Effector memory CD4-positive, alpha-beta T cell (primary cell): ENCODE data around the gene SETD1B.

Experiments used
- DNase-seq, 3 donors: peaks; one replicate each; pipeline ENCODE4 v3.0.0-alpha.2; 2020
- H3K27ac ChIP-seq: 2 replicates; pipeline ENCODE4 v1.7.0; 2013; ENCODE audit warnings: mild to moderate bottlenecking, low read length, moderate library complexity; ENCODE audit not compliant: insufficient read depth, poor library complexity, severe bottlenecking
- H3K27me3 ChIP-seq: replicated peaks from 2 replicates; pipeline ENCODE4 v1.7.0; 2013; ENCODE audit warnings: mild to moderate bottlenecking, low read length; ENCODE audit not compliant: insufficient read depth, control insufficient read depth, poor library complexity, severe bottlenecking
- H3K36me3 ChIP-seq: 2 replicates; pipeline ENCODE4 v1.7.0; 2013; ENCODE audit warnings: mild to moderate bottlenecking, low read length, moderate library complexity; ENCODE audit not compliant: control insufficient read depth, insufficient read depth
- H3K4me1 ChIP-seq: 2 replicates; pipeline ENCODE4 v1.7.0; 2013; ENCODE audit warnings: low read length, mild to moderate bottlenecking; ENCODE audit not compliant: control insufficient read depth, insufficient read depth, poor library complexity, severe bottlenecking
- H3K4me3 ChIP-seq: 2 replicates; pipeline ENCODE4 v1.7.0; 2013; ENCODE audit warnings: low read length, low read depth, mild to moderate bottlenecking; ENCODE audit not compliant: insufficient read depth, poor library complexity, severe bottlenecking
- H3K9me3 ChIP-seq: 2 replicates; pipeline ENCODE4 v1.7.0; 2013; ENCODE audit warnings: mild to moderate bottlenecking, low read length, moderate library complexity; ENCODE audit not compliant: control insufficient read depth

Gene SETD1B

DNA sequence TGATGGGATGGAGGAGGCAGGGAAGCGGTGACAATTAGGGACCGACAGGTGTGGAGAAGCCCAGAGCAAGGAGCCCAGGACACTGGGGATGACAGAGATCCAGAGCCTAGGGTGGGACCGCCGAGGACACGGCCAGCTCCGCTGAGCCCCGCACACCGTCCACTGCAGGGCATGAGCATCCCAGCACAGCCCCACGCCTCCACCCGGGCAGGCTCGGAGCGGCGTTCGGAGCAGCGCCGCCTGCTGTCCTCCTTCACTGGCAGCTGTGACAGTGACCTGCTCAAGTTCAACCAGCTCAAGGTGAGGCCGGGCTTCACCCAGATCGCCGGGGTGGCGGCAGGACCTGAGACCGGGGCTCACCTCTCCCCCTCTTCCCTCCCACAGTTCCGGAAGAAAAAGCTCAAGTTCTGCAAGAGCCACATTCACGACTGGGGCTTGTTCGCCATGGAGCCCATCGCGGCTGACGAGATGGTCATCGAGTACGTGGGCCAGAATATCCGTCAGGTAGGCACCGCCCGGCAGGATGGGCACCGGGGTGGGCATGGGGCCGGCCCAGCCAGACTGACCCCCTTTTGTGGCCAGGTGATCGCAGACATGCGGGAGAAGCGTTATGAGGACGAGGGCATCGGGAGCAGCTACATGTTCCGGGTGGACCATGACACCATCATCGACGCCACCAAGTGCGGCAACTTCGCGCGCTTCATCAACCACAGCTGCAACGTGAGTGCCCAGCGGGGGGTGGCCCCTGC lies 23.7 kb downstream of the SETD1B start:
- Histone ChIP-seq H3K4me3 (no peak overlapping the region), H3K9me3 (no peaks in the 10 kb centered on the region), H3K27me3 (no peaks in the 10 kb centered on the region), H3K4me1 (no peaks in the 10 kb centered on the region), H3K36me3 (peaks cover 75% of the 10 kb centered on the region), H3K27ac (no peak overlapping the region)
- DNase-seq: no peak

DNA sequence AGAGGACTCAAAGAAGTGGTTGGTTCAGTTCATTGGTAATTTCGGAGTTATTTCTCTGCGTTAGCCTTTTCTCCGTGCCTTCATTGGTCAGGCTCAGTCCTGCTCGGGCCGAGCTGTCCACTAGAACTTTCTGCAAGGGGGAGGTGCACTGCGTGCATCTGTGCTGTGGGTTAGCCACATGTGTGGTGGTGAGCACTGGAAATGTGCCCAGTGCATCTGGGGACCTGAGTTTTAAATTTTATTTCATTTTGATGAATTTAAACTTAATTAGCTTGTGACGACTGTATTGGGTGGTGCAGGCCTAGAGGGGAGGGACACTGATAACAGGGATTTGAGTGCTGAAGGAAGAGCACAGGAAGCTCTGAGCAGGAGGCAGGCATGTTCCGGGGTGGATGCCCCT lies 24.5 kb downstream of the SETD1B start:
- no peak for DNase-seq
- no peak overlapping the region for H3K4me3 ChIP-seq
- H3K9me3 ChIP-seq: no peaks in the 10 kb centered on the region
- no peaks in the 10 kb centered on the region for H3K27me3 ChIP-seq
- no peak overlapping the region for H3K27ac ChIP-seq
- H3K36me3 ChIP-seq: peaks cover 70% of the 10 kb centered on the region
- H3K4me1 ChIP-seq: no peaks in the 10 kb centered on the region

GRCh38 chr12:121828826-121829225 lies 25.0 kb downstream of the SETD1B start:
- Histone ChIP-seq H3K9me3 (no peaks in the 10 kb centered on the region), H3K4me3 (no peak overlapping the region), H3K4me1 (no peaks in the 10 kb centered on the region), H3K27me3 (no peaks in the 10 kb centered on the region), H3K36me3 (peaks cover 65% of the 10 kb centered on the region), H3K27ac (no peak overlapping the region)
- DNase-seq: no peak

DNA sequence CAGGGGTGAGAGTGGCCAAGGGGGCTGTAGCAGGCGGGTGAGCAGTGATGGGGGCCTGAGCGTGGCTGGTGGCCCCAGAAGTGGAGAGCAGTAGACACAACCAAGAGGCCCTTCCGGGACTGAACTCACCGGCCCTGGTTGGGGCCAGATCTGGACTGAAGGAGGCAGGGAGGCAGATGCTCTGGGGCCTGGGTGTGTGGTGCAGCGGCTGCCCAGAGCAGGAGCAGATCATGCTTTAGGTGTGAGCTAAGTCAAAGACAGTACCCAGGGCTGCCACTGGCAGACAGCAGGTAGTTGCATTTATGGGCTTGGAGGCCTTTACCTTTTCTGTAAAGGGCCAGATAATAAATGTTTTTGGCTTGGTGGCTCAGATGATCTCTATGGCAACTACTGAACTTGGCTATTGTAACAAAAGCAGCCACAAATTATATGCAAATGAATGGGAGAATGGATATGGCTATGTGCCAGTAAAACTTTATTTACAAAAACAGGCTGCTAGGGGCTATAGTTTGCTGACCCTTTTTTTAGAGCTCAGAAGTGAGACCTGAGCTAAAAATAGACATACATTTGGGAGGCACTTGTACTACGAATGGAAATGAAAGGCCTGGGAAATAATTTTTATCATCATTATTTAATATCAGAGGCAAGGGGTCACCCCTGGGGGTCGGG lies 25.6 kb downstream of the SETD1B start:
- Histone ChIP-seq H3K27me3 (no peaks in the 10 kb centered on the region), H3K9me3 (no peaks in the 10 kb centered on the region), H3K4me3 (no peak overlapping the region), H3K4me1 (no peaks in the 10 kb centered on the region), H3K27ac (no peak overlapping the region), H3K36me3 (peaks cover 61% of the 10 kb centered on the region)
- DNase-seq: no peak

- Histone ChIP-seq H3K4me1 (no peaks in the 10 kb centered on the region), H3K27me3 (no peaks in the 10 kb centered on the region), H3K36me3 (peaks cover 61% of the 10 kb centered on the region), H3K27ac (no peak overlapping the region), H3K4me3 (no peak overlapping the region), H3K9me3 (no peaks in the 10 kb centered on the region)
- DNase-seq: no peak
Measured at GRCh38 chr12:121830134-121830533, 26.3 kb downstream of the SETD1B start.

GRCh38 chr12:121830588-121831265 lies 26.9 kb downstream of the SETD1B start:
- H3K9me3 ChIP-seq: no peaks in the 10 kb centered on the region
- no peaks in the 10 kb centered on the region for H3K27me3 ChIP-seq
- H3K36me3 ChIP-seq: peaks cover 61% of the 10 kb centered on the region
- no peak overlapping the region for H3K27ac ChIP-seq
- no peaks in the 10 kb centered on the region for H3K4me1 ChIP-seq
- no peak for DNase-seq
- no peak overlapping the region for H3K4me3 ChIP-seq

GRCh38 chr12:121831571-121832245 lies 27.9 kb downstream of the SETD1B start:
- Histone ChIP-seq H3K9me3 (no peaks in the 10 kb centered on the region), H3K36me3 (peaks cover 54% of the 10 kb centered on the region), H3K27ac (no peak overlapping the region), H3K4me1 (no peaks in the 10 kb centered on the region), H3K27me3 (no peaks in the 10 kb centered on the region), H3K4me3 (no peak overlapping the region)
- DNase-seq: no peak

DNA sequence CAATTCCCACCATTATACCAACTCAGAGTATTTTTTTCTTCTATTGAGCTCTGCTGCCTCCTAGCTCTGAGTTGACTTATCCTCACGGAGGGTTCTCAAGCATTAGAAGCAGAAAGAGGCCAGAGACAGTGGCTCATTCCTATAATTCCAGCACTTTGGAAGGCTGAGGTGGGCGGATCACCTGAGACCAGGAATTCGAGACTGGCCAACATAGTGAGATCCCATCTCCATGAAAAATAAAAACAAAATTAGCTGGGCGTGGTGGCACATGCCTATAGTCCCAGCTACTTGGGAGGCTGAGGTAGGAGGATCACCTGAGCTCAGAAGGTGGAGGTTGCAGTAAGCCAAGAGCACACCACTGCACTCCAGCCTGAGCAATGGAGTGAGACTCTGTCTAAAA lies 33.9 kb downstream of the SETD1B start:
- Histone ChIP-seq H3K4me3 (no peak overlapping the region), H3K27me3 (no peaks in the 10 kb centered on the region), H3K36me3 (no peaks in the 10 kb centered on the region), H3K27ac (no peak overlapping the region), H3K4me1 (peaks cover 5% of the 10 kb centered on the region), H3K9me3 (no peaks in the 10 kb centered on the region)
- no peak for DNase-seq

DNA sequence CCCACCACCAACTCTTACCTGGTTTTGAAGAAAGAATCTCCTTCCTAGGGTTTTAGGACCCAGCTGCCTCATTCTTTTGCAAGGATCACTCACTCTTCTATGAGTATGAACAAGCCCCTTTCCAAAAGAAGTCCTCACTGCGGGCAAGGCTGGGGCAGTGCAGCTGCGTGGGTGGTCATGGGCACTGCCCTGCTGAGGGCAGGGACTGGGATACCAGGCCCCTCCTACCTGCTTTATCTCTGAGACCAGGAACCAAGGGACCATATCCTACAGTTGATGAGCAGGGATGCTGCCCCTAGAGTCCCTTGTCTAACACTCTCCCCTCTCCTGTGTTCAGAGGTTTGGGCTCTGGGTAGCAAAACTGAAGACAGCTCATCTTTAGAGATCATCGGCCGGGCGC lies 34.3 kb downstream of the SETD1B start:
- Histone ChIP-seq H3K9me3 (no peaks in the 10 kb centered on the region), H3K4me3 (no peak overlapping the region), H3K27ac (no peak overlapping the region), H3K27me3 (no peaks in the 10 kb centered on the region), H3K4me1 (peaks cover 5% of the 10 kb centered on the region), H3K36me3 (no peaks in the 10 kb centered on the region)
- DNase-seq: no peak
